Activated CD8-positive, alpha-beta memory T cell treated with anti-CD3 and anti-CD28 coated beads for 4 hours (primary cell): Measurements from ENCODE around the gene MCOLN2.

ENCODE experiments used
- DNase-seq, 2 donors: peaks; one replicate each; pipeline ENCODE4 v3.0.0-alpha.2; 2020; ENCODE audit warnings: low read depth in 2 of 2

The MCOLN2 gene

DNA sequence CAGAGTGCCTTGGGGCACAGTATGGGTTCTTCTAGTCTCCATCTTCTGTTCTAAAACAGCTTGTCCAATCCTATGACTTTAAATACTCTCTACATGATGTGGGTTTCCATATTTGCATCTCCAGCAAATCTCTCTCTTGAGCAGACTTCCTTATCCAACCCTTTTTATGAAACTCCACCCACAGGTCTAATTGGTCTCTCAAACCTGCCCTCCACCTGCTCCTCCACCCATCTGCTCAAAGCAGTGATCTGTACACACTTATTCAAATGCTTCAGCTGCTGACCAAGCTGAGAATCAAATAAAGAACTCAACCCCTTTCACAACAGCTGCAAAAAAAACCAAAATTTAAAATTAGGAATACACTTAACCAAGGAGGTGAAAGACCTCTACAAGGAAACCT lies 11.5 kb downstream of the MCOLN2 start:
- DNase-seq: no peak

DNA sequence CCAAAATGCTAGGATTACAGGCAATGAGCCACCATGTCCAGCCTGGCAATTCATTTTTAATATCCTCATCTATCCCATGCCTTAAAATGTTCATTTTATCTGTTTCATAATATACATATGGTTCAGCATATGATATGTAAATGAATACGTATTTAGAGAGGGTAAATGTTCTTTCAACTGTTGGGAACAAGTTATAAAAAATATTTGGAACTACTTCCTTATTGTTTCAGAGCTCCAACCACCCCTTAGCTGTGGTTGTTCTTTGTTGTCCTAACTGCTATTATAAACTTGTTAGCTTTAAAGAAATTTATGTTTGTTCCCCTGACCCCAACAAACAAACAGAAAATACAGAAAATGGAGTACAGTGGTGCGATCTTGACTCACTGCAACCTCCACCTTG lies 14.5 kb downstream of the MCOLN2 start:
- DNase-seq: no peak

GRCh38 chr1:84975035-84975434 lies 21.9 kb downstream of the MCOLN2 start:
- no peak for DNase-seq

DNA sequence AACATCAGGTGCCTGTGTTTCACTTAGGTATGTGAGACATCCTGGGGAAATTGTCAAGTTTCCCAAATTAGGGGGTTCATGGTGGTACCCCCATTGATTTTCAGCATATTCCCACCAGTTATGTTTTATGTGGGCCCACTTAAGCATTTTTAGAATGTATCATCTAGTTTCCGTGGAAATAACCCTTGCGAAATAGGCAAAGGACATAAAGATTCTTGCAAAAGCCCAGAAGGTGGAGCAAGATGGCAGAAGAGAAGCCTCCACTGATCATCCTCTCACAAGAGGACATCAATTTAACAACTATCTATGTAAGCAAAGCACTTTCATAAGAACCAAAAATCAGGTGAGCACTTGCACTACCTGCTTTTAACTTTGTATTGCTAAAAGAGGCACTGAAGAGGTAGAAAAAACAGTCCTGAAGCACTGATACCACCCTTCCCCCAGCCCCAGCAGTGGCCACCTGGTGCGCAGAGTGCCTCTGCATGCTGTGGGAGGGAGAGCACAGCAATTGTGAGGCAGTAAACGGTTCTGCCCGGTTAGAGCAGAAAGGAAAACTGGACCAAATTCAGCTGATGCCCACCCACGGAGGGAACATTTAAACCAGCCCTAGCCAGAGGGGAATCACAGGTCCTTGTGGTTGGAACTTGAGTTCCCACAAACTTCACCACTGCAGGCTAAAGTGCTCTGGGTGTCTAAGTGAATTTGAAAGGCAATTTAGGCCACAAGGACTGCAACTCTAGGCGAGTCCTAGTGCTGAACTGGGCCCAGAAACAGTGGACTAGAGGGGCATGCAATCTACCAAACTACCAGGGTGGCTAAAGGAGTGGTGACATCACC lies 23.2 kb downstream of the MCOLN2 start:
- DNase-seq: no peak

GRCh38 chr1:84972377-84972987 lies 24.4 kb downstream of the MCOLN2 start:
- no peak for DNase-seq

DNA sequence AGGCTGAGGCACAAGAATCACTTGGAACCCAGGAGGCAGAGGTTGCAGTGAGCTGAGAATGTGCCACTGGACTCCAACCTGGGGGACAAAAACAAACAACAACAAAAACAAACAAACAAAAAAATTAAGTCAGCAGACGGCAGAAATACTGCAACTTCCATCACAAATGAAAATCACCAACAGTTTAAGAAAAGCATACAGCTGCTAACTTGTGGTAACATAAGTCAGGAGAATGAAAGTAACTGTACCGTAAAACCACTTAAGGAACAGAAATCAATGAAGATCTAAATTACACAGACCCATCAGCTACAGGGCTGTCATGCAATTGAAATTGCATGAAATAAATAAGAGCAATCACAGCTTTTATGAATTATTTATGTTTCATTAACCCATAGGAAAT lies 25.0 kb downstream of the MCOLN2 start:
- no peak for DNase-seq

DNA sequence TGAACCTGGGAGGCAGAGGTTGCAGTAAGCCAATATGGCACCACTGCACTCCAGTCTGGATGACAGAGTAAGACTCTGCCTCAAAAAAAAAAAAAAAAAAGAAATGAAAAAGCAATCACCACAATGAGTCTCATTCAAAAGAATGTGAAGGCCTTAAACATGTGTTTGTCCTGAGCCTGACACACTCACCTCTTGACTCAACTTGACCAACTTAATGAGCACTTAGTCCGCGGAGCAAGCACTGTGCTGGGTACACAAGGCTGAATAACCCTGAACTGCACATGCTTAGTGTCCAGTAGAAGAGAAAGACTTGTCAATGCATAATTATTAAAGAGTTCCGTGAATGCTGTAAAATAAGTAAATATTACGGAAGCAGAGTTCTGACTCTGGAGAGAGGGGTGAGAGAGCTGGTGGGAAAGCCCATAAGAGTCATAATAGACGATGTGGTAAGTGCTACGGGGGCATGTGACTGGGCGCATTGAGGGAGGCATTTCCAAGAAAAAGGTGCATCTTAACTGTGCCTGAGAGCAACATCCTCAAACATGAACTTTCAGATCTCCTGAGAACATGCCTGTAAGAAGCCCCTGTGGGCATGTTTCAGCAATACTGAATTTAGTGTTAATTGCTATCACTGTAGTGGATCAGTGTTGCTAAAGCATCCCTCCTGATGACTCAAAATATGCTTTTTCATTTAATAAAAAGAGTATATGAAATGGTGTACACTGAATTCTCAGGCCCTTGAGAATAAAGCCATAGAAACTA lies 27.2 kb downstream of the MCOLN2 start:
- no peak for DNase-seq

DNA sequence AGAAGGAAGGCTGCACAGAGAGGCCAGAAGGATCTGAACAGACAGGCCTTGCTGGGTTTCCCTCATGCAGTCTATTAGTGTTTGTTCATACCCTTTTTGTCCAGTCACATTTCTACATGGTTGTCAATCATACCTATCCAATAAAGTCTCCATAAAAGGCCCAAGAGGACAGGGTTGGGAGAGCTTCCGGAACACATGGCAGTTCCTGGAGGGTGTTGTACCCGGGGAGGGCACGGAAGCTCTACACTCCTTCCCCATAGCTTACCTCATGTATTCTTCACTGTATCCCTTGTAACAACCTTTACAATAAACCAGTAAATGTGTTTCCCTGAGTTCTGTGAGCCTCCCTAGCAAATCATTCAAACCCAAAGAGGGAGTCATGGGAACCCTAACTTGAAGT lies 28.0 kb downstream of the MCOLN2 start:
- no peak for DNase-seq

DNA sequence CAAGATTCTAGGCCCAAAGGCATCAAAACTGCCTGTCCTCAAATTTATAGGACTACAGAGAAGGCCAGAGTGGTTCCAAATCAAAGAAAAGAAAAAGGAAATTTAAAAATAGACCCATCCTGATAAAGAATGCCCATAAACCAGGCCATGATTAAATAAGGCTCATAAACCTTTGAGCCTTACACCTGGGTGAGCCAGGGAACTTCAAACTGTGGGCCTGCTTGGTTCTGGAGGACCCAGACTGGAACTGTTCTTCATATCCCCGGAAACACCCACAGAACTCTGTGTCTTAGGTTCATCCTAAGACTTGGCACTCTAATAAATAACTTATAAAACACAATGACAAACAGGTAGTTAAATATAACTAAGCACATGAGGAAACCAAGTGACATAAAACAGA lies 28.8 kb downstream of the MCOLN2 start:
- no peak for DNase-seq

GRCh38 chr1:84967666-84968065 lies 29.2 kb downstream of the MCOLN2 start:
- no peak for DNase-seq

- DNase-seq: no peak
Measured at GRCh38 chr1:84963021-84963420, 33.9 kb downstream of the MCOLN2 start.

- DNase-seq: no peak
Measured at GRCh38 chr1:84961316-84961715, 35.6 kb downstream of the MCOLN2 start.

DNA sequence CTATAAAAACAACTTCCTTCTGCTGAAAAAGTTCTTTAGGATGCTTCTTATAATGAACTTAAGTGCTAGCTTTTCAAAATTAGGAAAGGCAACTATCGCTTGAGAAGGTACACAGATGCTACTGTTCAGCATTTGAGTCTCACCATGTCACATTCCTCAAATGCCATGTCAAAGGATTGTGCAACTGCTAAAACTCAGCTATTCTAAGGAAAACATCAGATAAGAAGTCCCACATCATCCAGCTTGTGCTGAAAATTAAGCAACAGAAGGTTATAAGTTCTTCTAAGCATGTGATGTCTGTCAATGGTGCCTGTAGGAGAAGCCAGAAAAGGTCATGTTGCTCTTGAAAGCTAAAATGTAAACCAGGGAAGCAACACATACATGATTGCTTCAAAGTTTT lies 36.5 kb downstream of the MCOLN2 start:
- DNase-seq: no peak

DNA sequence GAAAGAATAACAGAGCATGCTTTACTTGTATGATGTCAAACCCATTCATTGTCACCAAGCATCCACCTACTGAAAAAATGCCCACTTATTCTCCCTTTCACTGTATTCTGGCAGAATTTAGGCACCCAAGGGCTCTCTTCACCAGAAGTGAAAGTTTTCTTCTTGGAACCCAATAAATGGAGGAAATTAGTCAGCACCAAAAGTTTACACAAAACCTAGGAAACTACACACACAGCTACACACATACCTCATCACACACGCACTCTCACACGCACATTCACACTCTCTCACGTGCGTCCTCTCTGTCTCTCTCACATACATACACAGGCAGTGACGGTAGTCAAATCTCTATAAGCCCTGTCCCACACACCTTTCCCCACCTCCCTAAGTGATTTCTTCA lies 37.6 kb downstream of the MCOLN2 start:
- DNase-seq: no peak

- no peak for DNase-seq
Measured at GRCh38 chr1:84957966-84958365, 38.9 kb downstream of the MCOLN2 start.

DNA sequence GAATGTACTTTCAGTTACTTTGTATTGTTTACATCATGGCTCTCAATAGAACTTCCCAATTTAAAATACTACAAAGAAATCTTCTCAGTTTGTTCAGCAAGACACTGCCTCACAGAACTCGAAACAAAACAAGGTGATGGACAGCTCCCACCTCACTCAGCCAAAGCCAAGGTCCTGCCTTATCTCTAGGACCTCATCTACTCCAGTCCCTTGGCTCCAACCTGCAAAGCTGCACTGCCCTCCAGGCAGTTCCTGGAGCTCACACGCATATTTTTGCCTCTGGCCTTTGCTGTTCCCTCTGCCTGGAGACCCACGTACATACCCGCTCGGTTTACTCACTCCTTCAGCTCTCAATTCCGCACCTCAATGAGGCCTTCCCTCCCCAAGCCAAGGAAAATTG lies 40.3 kb downstream of the MCOLN2 start:
- DNase-seq: no peak

GRCh38 chr1:84956097-84956496 lies 40.8 kb downstream of the MCOLN2 start:
- no peak for DNase-seq

- no peak for DNase-seq
Measured at GRCh38 chr1:84949664-84950063, 47.2 kb downstream of the MCOLN2 start.

GRCh38 chr1:84947536-84948410 lies 49.1 kb downstream of the MCOLN2 start:
- no peak for DNase-seq

DNA sequence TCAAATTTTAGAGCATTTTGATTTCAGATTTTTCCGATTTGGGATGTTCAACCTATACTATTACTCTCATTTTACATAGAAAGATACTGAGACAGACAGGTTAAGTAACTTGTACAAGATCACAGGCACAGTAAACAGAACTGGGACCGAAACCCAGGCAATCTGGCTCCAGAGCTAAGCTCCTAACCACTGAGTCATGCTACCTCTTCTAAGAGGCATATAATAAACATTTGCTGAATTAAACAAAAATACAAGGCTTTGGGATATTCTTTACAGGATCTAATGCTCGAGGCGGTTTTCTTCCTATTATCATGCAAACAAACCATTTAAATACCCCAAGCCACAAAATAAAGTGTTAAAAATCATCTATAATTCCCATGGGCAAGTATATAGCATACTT lies 50.3 kb downstream of the MCOLN2 start:
- no peak for DNase-seq

GRCh38 chr1:84944767-84945486 lies 52.0 kb downstream of the MCOLN2 start:
- peak; percentile 41 to 52 for DNase-seq
